ENCODE results near the gene GRK2.
"Not testable (repeated sequence)": the region's sequence is repeated elsewhere in the genome, so short reads cannot be mapped to it uniquely, and the experiment has no call there.

The GRK2 gene

DNA sequence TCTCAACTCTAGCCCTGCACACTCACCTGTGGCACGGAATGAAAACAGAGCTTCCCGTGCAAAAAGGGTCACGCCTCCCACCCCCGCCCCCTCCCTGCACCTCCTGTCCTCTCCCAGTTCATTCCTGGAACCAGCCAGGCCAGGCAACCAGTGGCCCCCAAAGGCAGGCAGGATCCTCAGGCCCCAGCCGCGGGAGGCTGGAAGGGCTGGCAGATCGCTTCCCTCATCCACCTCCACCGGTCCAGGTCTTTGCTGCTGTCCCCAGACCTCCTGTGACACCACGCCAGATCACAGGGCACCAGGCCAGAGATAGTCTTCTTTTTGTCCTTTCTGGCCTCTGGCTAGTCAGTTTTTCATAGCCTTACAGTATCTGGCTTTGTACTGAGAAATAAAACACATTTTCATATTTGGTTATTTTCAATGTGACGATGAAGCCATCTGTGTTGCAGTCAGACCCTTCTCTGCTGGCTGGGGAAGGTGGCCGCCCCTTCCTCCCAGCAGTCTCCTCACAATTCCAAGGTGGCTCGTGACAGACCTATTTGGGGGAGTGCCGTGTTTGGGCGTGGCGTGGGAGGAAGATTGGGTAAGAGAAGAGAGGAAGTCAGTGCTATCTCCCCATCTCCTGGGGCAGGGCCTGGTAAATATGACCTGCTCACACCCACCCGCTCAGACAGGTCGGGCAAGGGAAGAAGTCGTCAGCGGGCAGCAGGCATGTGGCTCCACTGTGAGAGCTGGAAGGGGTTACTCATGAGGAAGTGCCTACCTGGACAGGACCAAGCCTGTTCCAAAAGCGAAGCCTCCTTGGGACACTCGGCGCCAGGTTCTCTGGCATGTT, 46.1 kb downstream of the GRK2 start:
- DNase-seq (ENCODE audit: low read depth, low spot score): no peak

DNA sequence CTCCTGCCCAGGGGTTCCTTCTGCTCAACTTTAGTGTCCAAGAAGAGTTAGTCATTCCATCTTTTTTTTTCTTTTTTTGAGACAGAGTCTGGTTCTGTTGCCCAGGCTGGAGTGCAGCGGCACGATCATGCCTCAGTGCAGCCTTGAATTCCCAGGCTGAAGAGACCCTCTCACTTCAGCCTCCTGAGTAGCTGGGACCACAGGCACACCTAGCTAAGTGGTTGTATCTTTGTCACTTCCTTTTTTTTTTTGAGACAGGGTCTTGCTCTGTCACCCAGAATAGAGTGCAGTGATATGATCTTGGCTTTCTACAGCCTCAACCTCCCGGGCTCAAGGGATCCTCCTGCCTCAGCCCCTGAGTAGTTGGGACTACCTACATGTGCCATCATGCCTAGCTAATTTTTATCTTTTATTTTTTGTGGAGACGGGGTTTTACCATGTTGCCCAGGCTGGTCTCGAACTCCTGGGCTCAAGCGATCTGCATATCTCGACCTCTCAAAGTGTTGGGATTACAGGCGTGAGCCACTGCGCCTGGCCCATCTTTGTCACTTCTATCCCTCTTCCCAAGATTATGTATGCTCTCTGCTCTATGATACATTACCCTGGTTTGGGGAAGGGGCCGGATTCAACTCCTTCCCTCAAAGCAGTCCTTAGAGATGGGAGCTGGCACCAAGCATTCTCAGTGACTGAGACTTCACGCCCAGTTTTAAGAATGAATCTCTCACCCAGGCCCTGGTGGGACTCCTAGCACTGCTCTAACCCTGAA, 47.0 kb downstream of the GRK2 start:
- no peak for DNase-seq (ENCODE audit: low read depth, low spot score)

DNA sequence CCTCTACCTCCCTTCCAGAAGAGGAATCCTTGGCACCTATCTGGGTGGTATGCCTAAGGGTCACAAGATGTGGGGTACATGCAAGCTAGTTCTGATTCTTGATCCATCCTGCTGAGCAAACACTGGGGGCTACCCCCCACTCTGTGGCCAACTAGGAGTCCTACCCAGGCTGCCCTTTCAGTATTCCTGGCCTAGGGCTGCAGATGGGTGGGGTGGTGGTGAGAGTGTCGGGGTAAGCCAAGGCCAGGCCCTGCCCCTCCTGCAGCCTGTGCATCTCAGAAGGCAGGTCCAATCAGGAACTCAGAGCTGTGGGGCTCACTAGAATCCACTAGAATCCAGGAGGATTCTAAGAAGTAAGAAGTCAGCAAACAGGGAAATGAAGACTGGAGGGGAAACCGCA, 47.9 kb downstream of the GRK2 start:
- DNase-seq (ENCODE audit: low read depth, low spot score): no peak

DNA sequence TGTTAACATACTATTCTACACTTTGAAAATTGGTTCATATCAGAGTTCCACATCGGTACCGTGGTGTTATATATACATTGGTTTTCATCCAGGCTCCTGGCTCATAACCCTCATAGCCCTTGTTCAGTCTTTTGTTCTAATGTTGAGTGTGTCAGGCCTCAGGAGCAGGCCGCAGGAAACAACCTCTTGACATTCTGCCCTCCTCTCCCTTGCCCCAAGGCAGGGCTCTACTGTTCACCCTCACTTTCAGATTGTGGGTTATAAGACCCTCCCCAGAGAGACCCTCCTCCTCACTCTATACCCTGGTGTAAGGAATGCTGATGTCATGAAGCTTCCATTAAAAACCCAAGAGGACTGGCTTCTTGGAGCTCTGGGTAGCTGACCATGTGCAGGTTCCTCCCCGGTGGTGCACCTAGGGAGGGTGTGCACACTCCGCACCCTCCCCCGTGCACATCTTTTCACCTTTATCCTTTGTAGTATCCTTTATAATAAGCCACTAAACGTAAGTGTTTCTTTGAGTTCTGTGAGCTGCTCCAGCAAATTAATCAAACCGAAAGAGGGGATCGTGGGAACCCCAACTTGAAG, 49.1 kb downstream of the GRK2 start:
- no peak for DNase-seq (ENCODE audit: low read depth, low spot score)

DNA sequence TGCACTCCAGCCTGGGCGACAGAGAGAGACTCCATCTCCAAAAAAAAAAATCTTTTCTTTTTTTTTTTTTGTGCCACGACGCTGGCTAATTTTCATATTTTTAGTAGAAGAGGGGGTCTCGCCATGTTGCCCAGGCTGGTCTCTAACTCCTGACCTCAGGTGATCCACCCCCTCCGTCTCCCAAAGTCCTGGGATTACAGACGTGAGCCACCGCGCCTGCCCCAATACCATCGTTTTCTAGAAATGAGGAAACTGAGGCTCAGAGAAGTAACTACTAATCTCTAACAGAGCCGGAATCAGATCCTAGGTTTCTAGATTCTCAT, 50.6 kb downstream of the GRK2 start:
- DNase-seq (ENCODE audit: low read depth, low spot score): no peak

DNA sequence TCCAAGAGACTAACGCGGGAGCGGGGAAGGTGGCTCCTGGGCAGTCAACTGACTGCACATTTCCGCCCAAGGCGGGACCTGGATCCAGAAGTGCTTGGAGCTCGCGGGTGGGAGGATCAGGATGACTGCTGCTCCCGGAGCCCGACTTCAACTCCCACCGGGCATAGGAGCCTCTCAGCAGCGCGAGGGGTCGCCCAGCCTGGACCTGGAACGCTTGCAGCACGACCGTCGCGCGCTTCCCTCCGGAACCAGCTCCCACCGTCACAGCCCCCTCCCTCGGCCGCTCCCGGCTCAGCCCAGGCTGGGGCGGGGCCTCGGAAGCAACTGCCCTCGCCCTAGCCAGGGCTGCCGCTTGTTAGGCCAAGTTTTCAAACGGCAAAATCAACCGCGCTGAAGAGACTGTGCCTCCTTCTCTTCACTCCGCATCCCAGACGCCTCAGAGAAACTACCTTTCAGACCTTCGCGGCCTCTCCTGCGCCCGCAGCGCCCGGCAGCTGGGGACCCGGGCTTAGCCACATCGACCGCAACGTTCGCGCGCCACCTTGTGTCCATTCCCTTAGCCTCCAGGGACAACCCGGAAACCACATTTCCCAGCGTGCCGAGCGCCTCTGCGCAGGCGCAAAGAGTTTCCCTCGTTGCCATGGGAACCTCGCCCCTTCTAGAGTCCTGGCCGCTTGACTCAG, 51.1 kb downstream of the GRK2 start:
- peak; percentile 86 for DNase-seq (ENCODE audit: low read depth, low spot score)

DNA sequence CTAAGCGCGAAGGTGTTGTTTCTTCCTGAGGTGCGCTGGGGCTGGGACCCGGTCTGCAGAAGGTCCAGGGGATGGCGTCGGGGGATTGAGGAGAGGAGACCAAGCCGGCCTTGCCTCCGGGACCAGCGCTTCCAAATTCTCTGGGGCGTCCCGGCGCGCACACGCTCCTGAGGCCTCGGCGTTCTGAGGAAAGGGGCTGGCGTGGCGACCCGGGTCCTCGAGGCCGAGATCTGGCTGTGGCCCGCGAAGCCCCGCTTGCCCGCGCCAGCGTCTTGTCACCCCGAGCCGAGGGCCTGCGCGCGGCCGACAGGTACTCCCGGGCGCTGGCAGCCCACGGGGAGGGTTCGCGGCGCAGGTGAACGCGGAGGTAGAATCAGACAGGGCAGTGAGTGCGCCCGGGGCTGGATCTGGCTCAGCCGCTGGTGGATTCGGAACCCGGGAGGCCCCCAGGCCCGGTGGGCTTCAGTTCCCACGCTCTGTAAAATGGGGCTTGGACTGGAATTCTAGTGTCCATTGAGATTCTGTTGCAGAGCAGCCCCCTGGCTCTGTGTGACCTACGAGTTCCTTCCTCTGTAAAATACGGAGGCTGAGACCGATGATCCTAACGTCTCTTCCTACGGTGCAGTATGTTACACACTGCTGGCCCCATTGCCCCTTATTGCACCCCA, 51.7 kb downstream of the GRK2 start:
- no peak for DNase-seq (ENCODE audit: low read depth, low spot score)

DNA sequence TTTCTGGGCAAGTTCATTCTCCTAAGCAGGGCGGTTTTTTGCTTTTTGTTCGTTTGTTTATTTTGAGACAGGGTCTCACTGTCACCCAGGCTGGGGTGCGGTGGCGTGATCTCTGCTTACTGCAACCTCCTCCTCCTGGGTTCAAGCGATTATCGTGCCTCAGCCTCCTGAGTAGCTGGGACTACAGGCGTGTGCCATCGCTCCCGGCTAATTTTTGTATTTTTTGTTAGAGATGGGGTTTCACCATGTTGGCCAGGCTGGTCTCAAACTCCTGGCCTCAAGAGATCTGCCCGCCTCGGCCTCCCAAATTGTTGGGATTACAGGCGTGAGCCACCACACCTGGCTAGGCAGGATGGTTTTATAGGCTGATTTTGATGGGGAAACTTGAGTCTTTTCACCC, 52.6 kb downstream of the GRK2 start:
- DNase-seq (ENCODE audit: low read depth, low spot score): not testable (repeated sequence)

DNA sequence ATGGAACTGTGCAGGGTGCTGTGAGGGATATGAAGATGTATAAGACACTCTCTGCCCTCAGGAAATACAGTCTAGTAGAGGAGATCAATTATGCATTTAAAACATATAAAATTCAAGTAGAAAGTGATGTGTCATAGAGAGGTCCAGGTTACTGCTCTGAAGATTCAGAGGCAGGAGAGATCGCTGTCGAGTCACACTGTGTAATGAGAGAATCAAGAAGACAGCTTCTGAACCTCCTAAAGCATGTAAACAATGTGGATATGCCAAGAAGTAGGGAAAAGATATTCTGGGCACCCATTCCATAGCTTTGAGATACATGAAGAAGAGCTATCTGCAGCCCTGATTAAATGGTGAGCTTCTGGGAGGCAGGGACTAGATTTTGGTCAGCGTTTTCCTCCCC, 53.7 kb downstream of the GRK2 start:
- DNase-seq (ENCODE audit: low read depth, low spot score): no peak

DNA sequence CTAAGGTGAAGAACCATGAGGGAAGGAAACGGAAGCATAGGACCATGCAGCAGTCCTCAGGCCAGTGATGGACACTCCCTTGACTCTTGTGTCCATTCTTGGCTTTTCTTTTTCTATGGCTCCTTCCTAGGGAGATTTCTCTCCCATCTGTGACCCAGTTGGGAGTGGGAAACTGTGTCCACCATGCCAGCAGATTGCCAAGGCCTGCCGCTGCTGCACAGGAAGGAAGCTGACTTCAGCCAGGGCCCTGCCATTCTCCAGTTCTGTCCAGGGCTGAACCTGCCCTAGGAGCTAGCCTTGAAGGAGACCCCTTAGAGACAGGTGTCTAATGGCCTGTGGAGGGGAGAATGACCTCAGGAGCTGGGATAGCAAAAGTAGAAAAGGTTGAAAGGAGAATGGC, 54.4 kb downstream of the GRK2 start:
- no peak for DNase-seq (ENCODE audit: low read depth, low spot score)

DNA sequence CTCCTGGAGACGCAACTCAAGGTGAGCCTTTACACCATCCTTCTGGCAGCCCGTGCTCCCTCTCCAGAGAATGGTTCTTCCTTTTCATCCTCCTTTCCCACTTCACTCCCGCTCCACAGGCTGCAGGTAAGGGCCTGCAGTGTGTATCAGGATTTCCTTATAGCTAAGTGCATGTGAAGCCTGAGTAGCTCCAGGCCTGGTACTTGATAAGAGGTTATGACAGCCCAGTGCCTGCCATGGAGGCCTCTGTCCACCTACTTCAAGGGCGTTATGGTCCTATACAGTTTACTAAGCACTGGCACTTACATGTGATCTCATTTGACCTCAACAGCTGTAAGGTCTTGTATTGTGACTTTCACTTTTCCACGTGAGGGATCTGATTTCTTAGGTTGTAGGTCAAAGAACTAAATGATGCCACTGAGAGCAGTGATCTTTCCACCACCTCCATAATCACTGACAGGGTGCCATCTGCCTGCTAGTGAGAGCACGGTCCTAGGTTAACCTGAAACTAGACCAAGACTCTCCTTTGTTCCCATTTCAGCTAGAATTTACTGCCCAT, 55.1 kb downstream of the GRK2 start:
- DNase-seq (ENCODE audit: low read depth, low spot score): no peak

DNA sequence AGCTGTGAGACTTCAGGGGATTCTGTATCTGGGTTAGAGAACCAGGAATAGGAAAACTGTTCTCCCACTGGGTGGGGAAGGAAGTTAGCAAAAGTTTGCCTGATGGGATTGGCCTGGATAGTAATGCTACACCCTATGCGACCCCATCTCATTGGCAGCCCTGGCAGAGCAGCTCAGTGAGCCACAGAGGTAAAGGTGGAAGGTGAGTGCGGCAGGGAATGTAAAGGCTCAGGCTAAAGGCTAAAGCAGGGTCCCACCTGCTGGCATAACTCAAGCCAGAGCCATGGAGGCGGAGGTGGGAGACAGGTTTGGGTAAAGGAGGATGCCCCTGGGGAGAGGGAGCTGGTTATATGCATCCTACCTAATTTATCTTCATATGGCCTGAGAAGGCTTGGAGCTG, 55.8 kb downstream of the GRK2 start:
- no peak for DNase-seq (ENCODE audit: low read depth, low spot score)

DNA sequence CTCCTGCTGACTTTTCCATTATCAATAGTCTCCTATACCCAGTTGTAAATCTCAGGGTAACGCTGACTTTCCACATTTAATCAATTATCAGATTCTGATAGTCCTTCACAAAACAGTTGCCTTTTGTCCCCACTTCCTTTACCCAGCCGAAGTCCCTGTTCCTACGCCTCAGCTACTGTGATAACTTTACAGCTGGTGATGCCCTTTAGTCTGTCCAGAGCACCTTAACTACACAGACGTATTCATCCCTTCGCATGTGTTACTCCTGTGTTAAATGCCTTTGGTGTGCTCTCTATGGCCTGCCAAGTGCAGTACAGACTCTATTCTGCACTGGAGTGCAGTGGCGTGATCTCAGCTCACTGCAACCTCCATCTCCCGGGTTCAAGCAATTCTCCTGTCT, 57.3 kb downstream of the GRK2 start:
- DNase-seq (ENCODE audit: low read depth, low spot score): no peak

DNA sequence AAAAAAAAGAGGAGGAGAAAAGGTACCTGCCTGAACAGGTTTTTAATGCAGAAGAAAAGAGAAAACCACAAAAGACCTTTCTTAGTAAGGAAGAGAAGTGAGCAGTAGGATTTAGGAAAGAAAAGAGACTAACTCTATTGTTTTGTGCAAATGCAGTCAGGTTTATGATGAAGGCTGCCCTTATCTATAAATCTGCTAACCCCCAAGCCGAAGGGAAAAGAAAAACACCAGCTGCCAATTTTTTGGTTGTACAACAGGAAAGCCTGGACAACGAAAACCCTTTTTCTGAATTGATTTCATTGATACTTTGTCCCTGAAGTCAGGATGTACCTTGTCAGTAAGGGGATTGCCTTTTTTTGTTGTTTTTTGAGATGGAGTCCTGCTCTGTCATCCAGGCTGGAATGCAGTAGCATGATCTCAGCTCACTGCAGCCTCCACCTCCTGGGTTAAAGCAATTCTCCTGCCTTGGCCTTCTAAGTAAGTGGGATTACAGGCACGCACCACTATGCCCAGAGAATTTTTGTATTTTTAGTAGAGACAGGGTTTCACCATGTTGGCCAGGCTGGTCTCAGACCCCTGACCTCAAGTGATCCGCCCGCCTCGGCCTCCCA, 65.9 kb downstream of the GRK2 start:
- no peak for DNase-seq (ENCODE audit: low read depth, low spot score)

All from iPS DF 19.7 (cell line).